Measurements from ENCODE around the gene PCDH1. TPM values are rescaled to one million over a fixed set of nuclear protein-coding genes. Genes with fewer than 3 reads are reported as not detected.

PCDH1 gene
- total RNA-seq, 1 donor from 2014 or later, result 11.5 TPM

- H3K4me1 Mint-ChIP-seq (ENCODE audit: low read depth, unreplicated experiment), result peaks cover 14% of the 10 kb centered on the region
- no peaks in the 10 kb centered on the region for H3K36me3 Mint-ChIP-seq (ENCODE audit: low read depth, unreplicated experiment)
- peak overlapping the region; percentile 91 for H3K27ac Mint-ChIP-seq (ENCODE audit: unreplicated experiment)
- H3K9me3 ChIP-seq (ENCODE audit: insufficient read depth, low read depth, low read length), result no peaks in the 10 kb centered on the region
- peak overlapping the region; percentile 75 for H3K4me3 Mint-ChIP-seq (ENCODE audit: unreplicated experiment)
- peaks cover 1% of the 10 kb centered on the region for H3K9me3 Mint-ChIP-seq (ENCODE audit: unreplicated experiment)
- peaks cover 19% of the 10 kb centered on the region for H3K4me1 ChIP-seq (ENCODE audit: insufficient read depth, low read length)
- peak overlapping the region; percentile 93 for H3K4me2 ChIP-seq (ENCODE audit: low read length)
- no peaks in the 10 kb centered on the region for H3K27me3 ChIP-seq (ENCODE audit: insufficient read depth, low read length)
- H4K20me1 ChIP-seq (ENCODE audit: insufficient read depth, low read length), result no peaks in the 10 kb centered on the region
- no peak overlapping the region for H3K9ac ChIP-seq (ENCODE audit: low read length)
- no peak for DNase-seq (ENCODE audit: low read depth)
- H3K27me3 Mint-ChIP-seq (ENCODE audit: low read depth, unreplicated experiment), result no peaks in the 10 kb centered on the region
- H3K4me3 ChIP-seq (ENCODE audit: insufficient read depth, low read depth, low read length), result no peak overlapping the region
- TF ChIP-seq CTCF (IDR thresholded peaks at IDR 0.05; ENCODE audit: insufficient read depth, low read depth, low read length) (no peak), EZH2 (IDR thresholded peaks at IDR 0.05; ENCODE audit: insufficient read depth, low read length) (no peak)
- H2AFZ ChIP-seq (ENCODE audit: low read depth, low read length), result peak overlapping the region; percentile 50
- no peak for FAIRE-seq
- H3K27ac ChIP-seq (ENCODE audit: low read depth, low read length), result no peak overlapping the region
- no peaks in the 10 kb centered on the region for H3K36me3 ChIP-seq (ENCODE audit: insufficient read depth, low read length)
- no peaks in the 10 kb centered on the region for H3K79me2 ChIP-seq (ENCODE audit: insufficient read depth, low read length)
Observed at GRCh38 chr5:141850786-141851185, 27.4 kb downstream of the PCDH1 start.

GRCh38 chr5:141850244-141850768, 27.9 kb downstream of the PCDH1 start:
- peak overlapping the region; percentile 69 for H3K4me3 ChIP-seq (ENCODE audit: insufficient read depth, low read depth, low read length)
- H3K4me3 Mint-ChIP-seq (ENCODE audit: unreplicated experiment), result peak overlapping the region; percentile 87
- H3K27me3 ChIP-seq (ENCODE audit: insufficient read depth, low read length), result no peaks in the 10 kb centered on the region
- peak overlapping the region; percentile 86 for H3K27ac ChIP-seq (ENCODE audit: low read depth, low read length)
- H3K36me3 Mint-ChIP-seq (ENCODE audit: low read depth, unreplicated experiment), result no peaks in the 10 kb centered on the region
- peak overlapping the region; percentile 92 for H3K27ac Mint-ChIP-seq (ENCODE audit: unreplicated experiment)
- no peak for FAIRE-seq
- no peaks in the 10 kb centered on the region for H4K20me1 ChIP-seq (ENCODE audit: insufficient read depth, low read length)
- H3K27me3 Mint-ChIP-seq (ENCODE audit: low read depth, unreplicated experiment), result no peaks in the 10 kb centered on the region
- no peaks in the 10 kb centered on the region for H3K9me3 Mint-ChIP-seq (ENCODE audit: unreplicated experiment)
- H3K9ac ChIP-seq (ENCODE audit: low read length), result peak overlapping the region; percentile 91
- H3K4me1 ChIP-seq (ENCODE audit: insufficient read depth, low read length), result peaks cover 20% of the 10 kb centered on the region
- no peaks in the 10 kb centered on the region for H3K79me2 ChIP-seq (ENCODE audit: insufficient read depth, low read length)
- H3K36me3 ChIP-seq (ENCODE audit: insufficient read depth, low read length), result no peaks in the 10 kb centered on the region
- H3K9me3 ChIP-seq (ENCODE audit: insufficient read depth, low read depth, low read length), result no peaks in the 10 kb centered on the region
- no peak for TF ChIP-seq CTCF (IDR thresholded peaks at IDR 0.05; ENCODE audit: insufficient read depth, low read depth, low read length)
- no peak for TF ChIP-seq EZH2 (IDR thresholded peaks at IDR 0.05; ENCODE audit: insufficient read depth, low read length)
- no peak for DNase-seq (ENCODE audit: low read depth)
- H3K4me1 Mint-ChIP-seq (ENCODE audit: low read depth, unreplicated experiment), result peaks cover 13% of the 10 kb centered on the region
- H3K4me2 ChIP-seq (ENCODE audit: low read length), result peak overlapping the region; percentile 93
- peak overlapping the region; percentile 70 for H2AFZ ChIP-seq (ENCODE audit: low read depth, low read length)

All from astrocyte (in vitro differentiated cells and primary cell).